GM12878 (cell line): ENCODE data around the gene IRF8.

Experiments
- SKIL ChIP-seq: fragments of 450-650 bp; IDR thresholded peaks from 2 replicates; pipeline ENCODE4 v1.6.1; 2017; ENCODE audit warnings: mild to moderate bottlenecking, low read depth, inconsistent platforms; ENCODE audit not compliant: poor library complexity, severe bottlenecking
- YY1 ChIP-seq: IDR thresholded peaks from 2 replicates; pipeline ENCODE4 v1.6.1; 2011; ENCODE audit warnings: low read depth, mild to moderate bottlenecking, low read length

- TF ChIP-seq YY1 (no peak), SKIL (no peak)
These were observed 70.6 kb downstream of the IRF8 start for GRCh38 chr16:85969591-85969990.
